IMR-90 (cell line): Measurements from ENCODE around the gene CRCP. TPM values are rescaled to one million over a fixed set of nuclear protein-coding genes. Genes with fewer than 3 reads are reported as not detected.
A peak's percentile ranks its signal among the peaks of the same experiment; 100 is the strongest.

Source experiments
- ATAC-seq: fragments of 200-7000 bp; cut with Tn5 transposase; 2 replicates; pipeline ENCODE4 v1.9.1; 2020; ENCODE audit warnings: low read depth, mild to moderate bottlenecking, moderate library complexity
- BruUV-seq: library from RNA; stranded (reverse); fragments of 400-500 nt; replicated peaks from 2 replicates; lab custom pipeline; 2021; lab: Mats Ljungman, UMichigan
- CTCF ChIA-PET: fragments of 300-600 bp; formaldehyde crosslinking; extraction: SDS; loops from one replicate; lab custom pipeline; 2021; ENCODE audit warnings: antibody characterized with exemption; lab: Yijun Ruan, JAX
- POLR2A ChIA-PET: fragments of 300-600 bp; sonication (Branson Sonifier 250); formaldehyde crosslinking; loops from one replicate; lab custom pipeline; 2022; ENCODE audit warnings: antibody characterized with exemption; ENCODE audit not compliant: unreplicated experiment; lab: Charles Lee
- DNase-seq: peaks from one replicate; pipeline ENCODE4 v3.0.0; 2013
- H2AFZ ChIP-seq: replicated peaks from 2 replicates; pipeline ENCODE3; 2013; ENCODE audit warnings: low read length, mild to moderate bottlenecking; ENCODE audit not compliant: poor library complexity
- H2AK5ac ChIP-seq: 2 replicates; pipeline ENCODE4 v1.6.1; 2013; ENCODE audit warnings: low read depth, low read length, inconsistent platforms
- H2AK9ac ChIP-seq: replicated peaks from 2 replicates; pipeline ENCODE3; 2013; ENCODE audit warnings: mild to moderate bottlenecking, low read depth, low read length, moderate library complexity; ENCODE audit not compliant: poor library complexity
- H2BK120ac ChIP-seq: 2 replicates; pipeline ENCODE4 v1.6.1; 2013; ENCODE audit warnings: low read depth, low read length, inconsistent platforms
- H2BK15ac ChIP-seq: 3 replicates; pipeline ENCODE4 v1.6.1; 2013; ENCODE audit warnings: low read depth, low read length, inconsistent platforms
- H2BK20ac ChIP-seq: 2 replicates; pipeline ENCODE4 v1.6.1; 2013; ENCODE audit warnings: low read depth, mild to moderate bottlenecking, inconsistent platforms, low read length, moderate library complexity
- H2BK5ac ChIP-seq: 2 replicates; pipeline ENCODE4 v1.6.1; 2013; ENCODE audit warnings: mild to moderate bottlenecking, low read depth, low read length, inconsistent platforms; ENCODE audit not compliant: poor library complexity, severe bottlenecking
- H3K14ac ChIP-seq: replicated peaks from 2 replicates; pipeline ENCODE4 v1.6.1; 2013; ENCODE audit warnings: low read depth, low read length, inconsistent platforms
- H3K18ac ChIP-seq: 2 replicates; pipeline ENCODE4 v1.6.1; 2013; ENCODE audit warnings: low read depth, low read length, control low read depth
- H3K23ac ChIP-seq: 2 replicates; pipeline ENCODE4 v1.6.1; 2013; ENCODE audit warnings: low read depth, low read length, inconsistent platforms
- H3K27ac ChIP-seq: 2 replicates; pipeline ENCODE4 v1.5.1; 2013; ENCODE audit warnings: mild to moderate bottlenecking, control low read depth, low read length; ENCODE audit not compliant: insufficient read depth
- H3K27me3 ChIP-seq: 2 replicates; pipeline ENCODE4 v1.6.1; 2013; ENCODE audit warnings: low read length; ENCODE audit not compliant: control insufficient read depth, insufficient read depth
- H3K36me3 ChIP-seq: 2 replicates; pipeline ENCODE4 v1.6.1; 2013; ENCODE audit warnings: low read length, mixed read lengths; ENCODE audit not compliant: control insufficient read depth, insufficient read depth
- H3K4ac ChIP-seq: 2 replicates; pipeline ENCODE4 v1.6.1; 2013; ENCODE audit warnings: low read depth, low read length, inconsistent platforms
- H3K4me1 ChIP-seq: 2 replicates; pipeline ENCODE4 v1.6.1; 2013; ENCODE audit warnings: low read length, mixed read lengths; ENCODE audit not compliant: control insufficient read depth, insufficient read depth
- H3K4me2 ChIP-seq: 2 replicates; pipeline ENCODE4 v1.6.1; 2013; ENCODE audit warnings: low read depth, mild to moderate bottlenecking, control low read depth, low read length, moderate library complexity
- H3K4me3 ChIP-seq: 2 replicates; pipeline ENCODE4 v1.5.1; 2013; ENCODE audit warnings: low read depth, mild to moderate bottlenecking, control low read depth, low read length, moderate library complexity; ENCODE audit not compliant: insufficient read depth
- H3K56ac ChIP-seq: 2 replicates; pipeline ENCODE4 v1.6.1; 2013; ENCODE audit warnings: low read length, inconsistent platforms; ENCODE audit not compliant: insufficient read depth; ENCODE audit errors: extremely low read depth
- H3K79me1 ChIP-seq, 2 experiments: 2 replicates each; pipeline ENCODE4 v1.6.1; 2013; ENCODE audit warnings: low read length in 2 of 2, inconsistent platforms in 1 of 2, low read depth in 1 of 2
- H3K9ac ChIP-seq: 2 replicates; pipeline ENCODE4 v1.6.1; 2013; ENCODE audit warnings: low read depth, low read length, control low read depth
- H3K9me1 ChIP-seq: 2 replicates; pipeline ENCODE4 v1.6.1; 2013; ENCODE audit warnings: low read length, inconsistent platforms; ENCODE audit not compliant: insufficient read depth
- H3K9me3 ChIP-seq: 2 replicates; pipeline ENCODE4 v1.6.1; 2013; ENCODE audit warnings: low read length; ENCODE audit not compliant: control insufficient read depth, insufficient read depth
- H4K20me1 ChIP-seq: 2 replicates; pipeline ENCODE4 v1.6.1; 2013; ENCODE audit warnings: low read length, inconsistent platforms; ENCODE audit not compliant: insufficient read depth
- H4K5ac ChIP-seq: 2 replicates; pipeline ENCODE4 v1.6.1; 2013; ENCODE audit warnings: mild to moderate bottlenecking, low read depth, low read length, control low read depth
- H4K8ac ChIP-seq, 2 experiments: 2 replicates each; pipeline ENCODE4 v1.6.1; 2013; ENCODE audit warnings: low read depth in 2 of 2, low read length in 2 of 2, control low read depth in 1 of 2, inconsistent platforms in 1 of 2
- H4K91ac ChIP-seq: 2 replicates; pipeline ENCODE4 v1.6.1; 2013; ENCODE audit warnings: low read depth, low read length, inconsistent platforms; ENCODE audit not compliant: insufficient read depth
- BHLHE40 ChIP-seq: fragments of 150-350 bp; IDR thresholded peaks from 2 replicates; pipeline ENCODE4 v1.6.1; 2016; ENCODE audit warnings: mild to moderate bottlenecking, low read depth, low read length
- RFX5 ChIP-seq: IDR thresholded peaks from 2 replicates; pipeline ENCODE4 v1.8.0; 2012; ENCODE audit warnings: low read depth, mild to moderate bottlenecking, low read length, moderate library complexity
- WGBS, 2 experiments: methylation state at CpG; one replicate each; pipeline versions ENCODE4 v1.1.5 to v1.1.7; 2013; ENCODE audit warnings: missing lambda C conversion rate in 2 of 2; ENCODE audit not compliant: insufficient read length in 1 of 2; ENCODE audit errors: extremely low coverage in 2 of 2; 5-methylcytosine and 5-hydroxymethylcytosine counted together
- dilution Hi-C: fragments of 300-500 bp; cut with HindIII; formaldehyde crosslinking; loops from one replicate; pipeline ENCODE4 v1.14.3; 2018; ENCODE audit warnings: low sequenced_read_pairs; ENCODE audit not compliant: unreplicated experiment
- in situ Hi-C: fragments of 300-500 bp; cut with MboI; formaldehyde crosslinking; loops from 3 replicates; pipeline ENCODE4 v1.14.3; 2019; ENCODE audit warnings: low sequenced_read_pairs, inconsistent platforms, mixed read lengths
- intact Hi-C: fragments of 100-400 bp; cut with micrococcal nuclease; formaldehyde crosslinking; loops from 2 replicates; pipeline ENCODE4 v1.10.0; 2022
- polyA plus RNA-seq, 3 experiments: library from polyadenylated mRNA; depleted of rRNA; stranded (reverse); fragments of >200 nt; gene quantifications; 2 replicates each; pipeline ENCODE4 v1.2.3, GENCODE V29; 2012; ENCODE audit warnings: low replicate concordance in 1 of 3
- total RNA-seq: library from RNA; depleted of rRNA; stranded (reverse); fragments of >200 nt; gene quantifications from 2 replicates; pipeline ENCODE4 v1.2.3, GENCODE V29; 2012
- TF ChIP-seq, protein P1 (sequence below): conservative IDR thresholded peaks from 2 replicates; pipeline ENCODE4 v1.5.1; 2012; ENCODE audit warnings: mild to moderate bottlenecking, low read depth, low read length, improper control_type of control experiment

The CRCP gene
- total and polyA plus RNA-seq, 2 of the 4 experiments (the other 2 are of a cell fraction): 22.9 to 37.5 TPM

DNA sequence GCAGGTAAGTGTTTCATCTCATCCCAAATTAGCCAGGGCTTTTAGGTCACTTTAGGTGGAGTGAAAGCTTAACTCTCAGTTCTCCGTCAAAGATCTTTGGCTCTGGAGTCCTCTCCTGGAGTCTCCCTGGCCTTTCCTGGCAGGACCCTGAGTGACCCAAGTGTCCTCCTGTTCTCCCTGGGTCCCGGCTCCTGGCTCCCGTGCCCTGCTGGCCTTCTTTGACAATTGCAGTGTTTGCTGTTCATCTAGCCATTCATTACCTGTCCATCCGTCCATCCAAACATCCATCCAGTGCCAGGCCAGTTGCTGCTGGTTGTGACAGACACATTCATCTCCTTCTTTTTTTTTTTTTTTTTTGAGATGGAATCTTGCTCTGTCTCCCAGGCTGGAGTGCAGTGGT, 84.3 kb downstream of the CRCP start:
- POLR2A ChIA-PET: no interaction called here
- no TSS peak for BruUV-seq
- TF ChIP-seq, protein P1, sequence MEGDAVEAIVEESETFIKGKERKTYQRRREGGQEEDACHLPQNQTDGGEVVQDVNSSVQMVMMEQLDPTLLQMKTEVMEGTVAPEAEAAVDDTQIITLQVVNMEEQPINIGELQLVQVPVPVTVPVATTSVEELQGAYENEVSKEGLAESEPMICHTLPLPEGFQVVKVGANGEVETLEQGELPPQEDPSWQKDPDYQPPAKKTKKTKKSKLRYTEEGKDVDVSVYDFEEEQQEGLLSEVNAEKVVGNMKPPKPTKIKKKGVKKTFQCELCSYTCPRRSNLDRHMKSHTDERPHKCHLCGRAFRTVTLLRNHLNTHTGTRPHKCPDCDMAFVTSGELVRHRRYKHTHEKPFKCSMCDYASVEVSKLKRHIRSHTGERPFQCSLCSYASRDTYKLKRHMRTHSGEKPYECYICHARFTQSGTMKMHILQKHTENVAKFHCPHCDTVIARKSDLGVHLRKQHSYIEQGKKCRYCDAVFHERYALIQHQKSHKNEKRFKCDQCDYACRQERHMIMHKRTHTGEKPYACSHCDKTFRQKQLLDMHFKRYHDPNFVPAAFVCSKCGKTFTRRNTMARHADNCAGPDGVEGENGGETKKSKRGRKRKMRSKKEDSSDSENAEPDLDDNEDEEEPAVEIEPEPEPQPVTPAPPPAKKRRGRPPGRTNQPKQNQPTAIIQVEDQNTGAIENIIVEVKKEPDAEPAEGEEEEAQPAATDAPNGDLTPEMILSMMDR: no peak
- TF ChIP-seq BHLHE40 (no peak), RFX5 (no peak)

More for the DNA sequence above, 84.3 kb downstream of the CRCP start:
- no peak for ATAC-seq
- Histone ChIP-seq H3K9ac (no peak overlapping the region), H2AFZ (no peak overlapping the region), H3K27ac (no peak overlapping the region), H2BK20ac (no peak overlapping the region), H3K14ac (no peak overlapping the region), H3K9me3 (no peaks in the 10 kb centered on the region), H2BK15ac (no peak overlapping the region), H3K9me1 (no peaks in the 10 kb centered on the region), H3K56ac (no peak overlapping the region), H3K36me3 (no peaks in the 10 kb centered on the region), H3K23ac (peak overlapping the region; percentile 15; the same call in 1 of the 2 replicates), H2BK120ac (no peak overlapping the region), H4K8ac (no peak overlapping the region), H4K5ac (no peak overlapping the region), H2AK5ac (no peak overlapping the region; the same call in 1 of the 2 replicates), H3K18ac (no peak overlapping the region), H3K27me3 (peaks cover 6% of the 10 kb centered on the region; the same call in 1 of the 2 replicates), H2AK9ac (peak overlapping the region; percentile 37), H3K4me2 (no peak overlapping the region), H4K20me1 (no peaks in the 10 kb centered on the region), H3K79me1 (no peaks in the 10 kb centered on the region), H3K4me3 (no peak overlapping the region), H3K4me1 (peaks cover 4% of the 10 kb centered on the region; the same call in 1 of the 2 replicates), H2BK5ac (no peak overlapping the region), H4K91ac (no peak overlapping the region), H3K4ac (no peak overlapping the region)
- WGBS, 2 experiments: 60% methylated on average over 2 of the region's 4 CpGs; no CpG with 5 or more reads in 1 of the 2 experiments
- dilution Hi-C loops: no loop called here
- intact Hi-C loops: no loop called here
- in situ Hi-C loops: no loop called here
- CTCF ChIA-PET: no interaction called here
- no peak for DNase-seq
